Stimulated activated naive B cell treated with anti-CD40 and anti-IgM and Interleukin-4, amounts not matched to agents 10 μg/mL and 1 μg/mL and 100 μg/mL, for 72 hours (primary cell): ENCODE results near the gene FAM83F.

Experiments used
- ATAC-seq, 2 donors: fragments of 150-1000 bp; cut with Tn5 transposase; replicated peaks; 2 replicates each; pipeline ENCODE4 v1.10.0; 2021; ENCODE audit warnings: moderate library complexity in 1 of 2
- DNase-seq: peaks from one replicate; pipeline ENCODE4 v3.0.0; 2021
- H3K27ac Mint-ChIP-seq: one replicate; pipeline ENCODE4 v1.8.0; 2022; ENCODE audit warnings: mild to moderate bottlenecking, mixed read lengths
- H3K27me3 Mint-ChIP-seq, 2 donors: one replicate each; pipeline ENCODE4 v1.8.0; 2022; ENCODE audit warnings: mixed read lengths in 2 of 2
- H3K36me3 Mint-ChIP-seq, 2 donors: one replicate each; pipeline ENCODE4 v1.8.0; 2022; ENCODE audit warnings: mixed read lengths in 2 of 2, mild to moderate bottlenecking in 1 of 2
- H3K4me1 Mint-ChIP-seq, 2 donors: one replicate each; pipeline ENCODE4 v1.8.0; 2022; ENCODE audit warnings: mixed read lengths in 2 of 2, mild to moderate bottlenecking in 1 of 2
- H3K4me3 Mint-ChIP-seq, 2 donors: one replicate each; pipeline ENCODE4 v1.8.0; 2022; ENCODE audit warnings: mild to moderate bottlenecking in 2 of 2, mixed read lengths in 2 of 2, moderate library complexity in 1 of 2
- H3K9me3 Mint-ChIP-seq, 2 donors: one replicate each; pipeline ENCODE4 v1.8.0; 2022; ENCODE audit warnings: mixed read lengths in 2 of 2, mild to moderate bottlenecking in 1 of 2

FAM83F gene

GRCh38 chr22:39994041-39994565 is 651 bp upstream of the FAM83F start:
- Mint-ChIP-seq H3K4me1 (peaks cover 8 to 13% of the 10 kb centered on the region in 2 donors), H3K27me3 (peaks cover 31 to 51% of the 10 kb centered on the region in 2 donors), H3K36me3 (peaks cover 0 to 2% of the 10 kb centered on the region in 2 donors), H3K4me3 (peak overlapping the region; percentile 51 to 67), H3K9me3 (no peaks in the 10 kb centered on the region), H3K27ac (peak overlapping the region; percentile 45)
- ATAC-seq (peak; percentile 82 to 84), DNase-seq (peak; percentile 40)

- no peak for ATAC-seq
- H3K36me3 Mint-ChIP-seq = peaks cover 0 to 2% of the 10 kb centered on the region in 2 donors
These were observed 869 bp downstream of the FAM83F start for GRCh38 chr22:39995393-39996252.

GRCh38 chr22:39996732-39997131 is 2.0 kb downstream of the FAM83F start:
- H3K4me1 Mint-ChIP-seq = peaks cover 8 to 13% of the 10 kb centered on the region in 2 donors
- H3K9me3 Mint-ChIP-seq = no peaks in the 10 kb centered on the region
- ATAC-seq = no peak
- no peak for DNase-seq
- peaks cover 0 to 2% of the 10 kb centered on the region in 2 donors for H3K36me3 Mint-ChIP-seq
- no peak overlapping the region for H3K4me3 Mint-ChIP-seq
- H3K27me3 Mint-ChIP-seq = peaks cover 32 to 58% of the 10 kb centered on the region in 2 donors
- H3K27ac Mint-ChIP-seq = no peak overlapping the region

More at GRCh38 chr22:39995393-39996252, 869 bp downstream of the FAM83F start:
- Mint-ChIP-seq H3K27me3 (peaks cover 31 to 60% of the 10 kb centered on the region in 2 donors), H3K9me3 (no peaks in the 10 kb centered on the region), H3K27ac (peak overlapping the region; percentile 27), H3K4me3 (peak overlapping the region; percentile 32 to 51), H3K4me1 (peaks cover 8 to 13% of the 10 kb centered on the region in 2 donors)
- DNase-seq = no peak

GRCh38 chr22:39997421-39997820 is 2.7 kb downstream of the FAM83F start:
- no peak overlapping the region for H3K4me3 Mint-ChIP-seq
- ATAC-seq (no peak), DNase-seq (no peak)
- H3K27ac Mint-ChIP-seq = no peak overlapping the region
- peaks cover 38 to 54% of the 10 kb centered on the region in 2 donors for H3K27me3 Mint-ChIP-seq
- H3K4me1 Mint-ChIP-seq = peaks cover 8 to 13% of the 10 kb centered on the region in 2 donors
- no peaks in the 10 kb centered on the region for H3K9me3 Mint-ChIP-seq
- H3K36me3 Mint-ChIP-seq = peaks cover 0 to 2% of the 10 kb centered on the region in 2 donors

- H3K27me3 Mint-ChIP-seq = peaks cover 36 to 47% of the 10 kb centered on the region in 2 donors
- no peak for DNase-seq
- peaks cover 8 to 12% of the 10 kb centered on the region in 2 donors for H3K4me1 Mint-ChIP-seq
- H3K9me3 Mint-ChIP-seq = no peaks in the 10 kb centered on the region
- ATAC-seq = no peak
- no peak overlapping the region for H3K4me3 Mint-ChIP-seq
- peaks cover 0 to 2% of the 10 kb centered on the region in 2 donors for H3K36me3 Mint-ChIP-seq
- H3K27ac Mint-ChIP-seq = no peak overlapping the region
These were observed 3.4 kb downstream of the FAM83F start for GRCh38 chr22:39997939-39998726.

- H3K36me3 Mint-ChIP-seq = no peaks in the 10 kb centered on the region
- ATAC-seq (no peak), DNase-seq (no peak)
- H3K27me3 Mint-ChIP-seq = peaks cover 29 to 35% of the 10 kb centered on the region in 2 donors
- no peaks in the 10 kb centered on the region for H3K9me3 Mint-ChIP-seq
- no peak overlapping the region for H3K27ac Mint-ChIP-seq
- peaks cover 0 to under 1% of the 10 kb centered on the region in 2 donors for H3K4me1 Mint-ChIP-seq
- H3K4me3 Mint-ChIP-seq = no peak overlapping the region
These were observed 4.5 kb downstream of the FAM83F start for GRCh38 chr22:39999144-39999757.

GRCh38 chr22:40000171-40000570 is 5.4 kb downstream of the FAM83F start:
- Mint-ChIP-seq H3K4me1 (no peaks in the 10 kb centered on the region), H3K27ac (no peak overlapping the region), H3K36me3 (no peaks in the 10 kb centered on the region), H3K4me3 (no peak overlapping the region), H3K9me3 (no peaks in the 10 kb centered on the region), H3K27me3 (peaks cover 34 to 41% of the 10 kb centered on the region in 2 donors)
- ATAC-seq (no peak), DNase-seq (no peak)

GRCh38 chr22:40001106-40001505 is 6.4 kb downstream of the FAM83F start:
- no peak for DNase-seq
- Mint-ChIP-seq H3K9me3 (no peaks in the 10 kb centered on the region), H3K27ac (no peak overlapping the region), H3K36me3 (no peaks in the 10 kb centered on the region), H3K27me3 (peaks cover 29 to 41% of the 10 kb centered on the region in 2 donors), H3K4me3 (no peak overlapping the region), H3K4me1 (no peaks in the 10 kb centered on the region)
- ATAC-seq = no peak

GRCh38 chr22:40001800-40002577 is 7.2 kb downstream of the FAM83F start:
- Mint-ChIP-seq H3K27me3 (peaks cover 20 to 33% of the 10 kb centered on the region in 2 donors), H3K4me3 (no peak overlapping the region), H3K9me3 (no peaks in the 10 kb centered on the region), H3K4me1 (no peaks in the 10 kb centered on the region), H3K36me3 (no peaks in the 10 kb centered on the region), H3K27ac (no peak overlapping the region)
- ATAC-seq (no peak), DNase-seq (no peak)

- Mint-ChIP-seq H3K9me3 (no peaks in the 10 kb centered on the region), H3K4me3 (no peak overlapping the region), H3K27me3 (peaks cover 24 to 42% of the 10 kb centered on the region in 2 donors), H3K36me3 (no peaks in the 10 kb centered on the region), H3K27ac (no peak overlapping the region), H3K4me1 (no peaks in the 10 kb centered on the region)
- DNase-seq (no peak), ATAC-seq (no peak)
These were observed 8.4 kb downstream of the FAM83F start for GRCh38 chr22:40002935-40003715.

- no peaks in the 10 kb centered on the region for H3K36me3 Mint-ChIP-seq
- H3K9me3 Mint-ChIP-seq = no peaks in the 10 kb centered on the region
- H3K27me3 Mint-ChIP-seq = peaks cover 39 to 44% of the 10 kb centered on the region in 2 donors
- DNase-seq (no peak), ATAC-seq (no peak)
- H3K4me3 Mint-ChIP-seq = no peak overlapping the region
- no peak overlapping the region for H3K27ac Mint-ChIP-seq
- no peaks in the 10 kb centered on the region for H3K4me1 Mint-ChIP-seq
These were observed 10.1 kb downstream of the FAM83F start for GRCh38 chr22:40004836-40005235.

GRCh38 chr22:40006641-40007040 is 11.9 kb downstream of the FAM83F start:
- Mint-ChIP-seq H3K27ac (no peak overlapping the region), H3K4me1 (peaks cover 0 to 1% of the 10 kb centered on the region in 2 donors), H3K4me3 (no peak overlapping the region), H3K36me3 (no peaks in the 10 kb centered on the region), H3K9me3 (no peaks in the 10 kb centered on the region), H3K27me3 (peaks cover 53 to 54% of the 10 kb centered on the region in 2 donors)
- ATAC-seq (no peak), DNase-seq (no peak)
